Measurements from ENCODE around the gene GAPDHS. TPM values are rescaled to one million over a fixed set of nuclear protein-coding genes. Genes with fewer than 3 reads are reported as not detected.

Gene GAPDHS
- polyA plus RNA-seq, 1 of the 3 experiments (the other 2 are of a cell fraction), result not detected

GRCh38 chr19:35543280-35544109 is 10.2 kb downstream of the GAPDHS start:
- Histone ChIP-seq H3K4me3 (ENCODE audit: low read depth in 2 of 2, low read length in 1 of 2) (peak overlapping the region in 1 of 2 experiments; percentile 79; a peak in 1 of 4 replicates), H3K27me3 (ENCODE audit: insufficient read depth) (no peaks in the 10 kb centered on the region), H3K9ac (no peak overlapping the region), H3F3A (replicated peaks; ENCODE audit: insufficient read depth) (no peaks in the 10 kb centered on the region), H2AFZ (ENCODE audit: low read depth) (no peak overlapping the region), H3K27ac (ENCODE audit: low read depth in 2 of 2, low read length in 1 of 2) (no peak overlapping the region), H3K9me3 (no peaks in the 10 kb centered on the region), H3K36me3 (replicated peaks in 1 of 2; ENCODE audit: control insufficient read depth in 1 of 2, insufficient read depth in 2 of 2, low read length in 1 of 2) (peaks cover 0 to 19% of the 10 kb centered on the region in 2 experiments), H4K20me1 (ENCODE audit: insufficient read depth) (no peaks in the 10 kb centered on the region), H3K79me2 (ENCODE audit: insufficient read depth) (peaks cover 30% of the 10 kb centered on the region), H3K9me2 (no peaks in the 10 kb centered on the region), H3K4me2 (peak overlapping the region; percentile 91), H3K4me1 (ENCODE audit: control insufficient read depth in 1 of 2, insufficient read depth in 2 of 2, low read depth in 1 of 2, low read length in 1 of 2) (peaks cover 5 to 19% of the 10 kb centered on the region in 2 experiments; a peak in 2 of 4 replicates)
- no peak for DNase-seq
- WGBS (ENCODE audit: low lambda C conversion rate), result 98% methylated on average over 6 of the region's 15 CpGs
- ChIA-PET CTCF (interaction anchor here (1.9 to 3.6 kb wide), 2 partner anchors 12 to 33 kb away, joined by 5 to 20 read pairs; no protein-coding TSS in a partner anchor), POLR2A (no interaction called here)
- TF ChIP-seq GATA2 (CRISPR knock-in tag; IDR thresholded peaks at IDR 0.05) (no peak), CTCF (IDR thresholded peaks at IDR 0.05) (no peak), NRF1 (IDR thresholded peaks at IDR 0.05; ENCODE audit: low read depth, low read length) (no peak), POLR2AphosphoS5 (IDR thresholded peaks at IDR 0.05; ENCODE audit: low read depth, low read length) (no peak), FOXM1 (IDR thresholded peaks at IDR 0.05; ENCODE audit: low read depth) (no peak), ZBTB33 (IDR thresholded peaks at IDR 0.05; ENCODE audit: borderline replicate concordance, low read depth) (no peak)

GRCh38 chr19:35544110-35544802 is 11.0 kb downstream of the GAPDHS start:
- ChIA-PET CTCF (interaction anchor here (1.9 to 3.6 kb wide), 2 partner anchors 11 to 34 kb away, joined by 5 to 20 read pairs; no protein-coding TSS in a partner anchor), POLR2A (no interaction called here)
- Histone ChIP-seq H3F3A (replicated peaks; ENCODE audit: insufficient read depth) (no peaks in the 10 kb centered on the region), H3K79me2 (ENCODE audit: insufficient read depth) (peaks cover 30% of the 10 kb centered on the region), H3K9me2 (no peaks in the 10 kb centered on the region), H2AFZ (ENCODE audit: low read depth) (peak overlapping the region; percentile 87; the same call in 1 of the 2 replicates), H3K4me3 (ENCODE audit: low read depth in 2 of 2, low read length in 1 of 2) (peak overlapping the region; percentile 79 to 96), H3K27ac (ENCODE audit: low read depth in 2 of 2, low read length in 1 of 2) (no peak overlapping the region; a peak in 1 of 4 replicates), H3K4me2 (peak overlapping the region; percentile 91), H3K4me1 (ENCODE audit: control insufficient read depth in 1 of 2, insufficient read depth in 2 of 2, low read depth in 1 of 2, low read length in 1 of 2) (peaks cover 5 to 19% of the 10 kb centered on the region in 2 experiments; a peak in 2 of 4 replicates), H3K9me3 (no peaks in the 10 kb centered on the region), H3K36me3 (replicated peaks in 1 of 2; ENCODE audit: control insufficient read depth in 1 of 2, insufficient read depth in 2 of 2, low read length in 1 of 2) (peaks cover 0 to 19% of the 10 kb centered on the region in 2 experiments), H4K20me1 (ENCODE audit: insufficient read depth) (0 out of 2 replicates have a peak, but pooled peaks cover under 1% of the 10 kb centered on the region), H3K27me3 (ENCODE audit: insufficient read depth) (no peaks in the 10 kb centered on the region), H3K9ac (peak overlapping the region; percentile 85)
- no peak for DNase-seq
- 54% methylated on average over 3 of the region's 3 CpGs for WGBS (ENCODE audit: low lambda C conversion rate)
- no peak for TF ChIP-seq TEAD4 (IDR thresholded peaks at IDR 0.05; ENCODE audit: borderline replicate concordance, insufficient read depth)
- TF ChIP-seq MEF2A (IDR thresholded peaks at IDR 0.05; ENCODE audit: borderline replicate concordance, low read depth), result no peak
- TF ChIP-seq PBX3 (IDR thresholded peaks at IDR 0.05), result no peak
